ENCODE results near the gene NINL.
"Not testable (repeated sequence)": the region's sequence is repeated elsewhere in the genome, so short reads cannot be mapped to it uniquely, and the experiment has no call there.

Gene NINL

GRCh38 chr20:25584905-25585704, at the start of gene NINL:
NINL (minus strand) TSS chr20:25585531; CDS start chr20:25526587, 58,944 bp downstream.
- DNase-seq, result peak; percentile 79

GRCh38 chr20:25632940-25633790, 47.8 kb upstream of the NINL start:
- DNase-seq, result no peak

- DNase-seq, result not testable (repeated sequence)
Observed at GRCh38 chr20:25630615-25631014, 45.3 kb upstream of the NINL start.

GRCh38 chr20:25629816-25630499, 44.6 kb upstream of the NINL start:
- DNase-seq, result no peak

GRCh38 chr20:25626779-25627178, 41.4 kb upstream of the NINL start:
- no peak for DNase-seq

- no peak for DNase-seq
Observed at GRCh38 chr20:25624500-25624939, 39.2 kb upstream of the NINL start.

GRCh38 chr20:25623736-25624499, 38.6 kb upstream of the NINL start, which contains the start of gene NANP:
NANP (minus strand) TSS chr20:25624014; CDS start chr20:25623948, 66 bp downstream.
- DNase-seq, result peak; percentile 96

GRCh38 chr20:25623225-25623735, 37.9 kb upstream of the NINL start:
- peak; percentile 77 for DNase-seq

GRCh38 chr20:25622450-25623224, 37.3 kb upstream of the NINL start:
- no peak for DNase-seq

- DNase-seq, result no peak
Observed at GRCh38 chr20:25622049-25622448, 36.7 kb upstream of the NINL start.

GRCh38 chr20:25619514-25619913, 34.2 kb upstream of the NINL start:
- no peak for DNase-seq

GRCh38 chr20:25608774-25609173, 23.4 kb upstream of the NINL start:
- no peak for DNase-seq

- no peak for DNase-seq
Observed at GRCh38 chr20:25606094-25606695, 20.9 kb upstream of the NINL start.

GRCh38 chr20:25605148-25605547, 19.8 kb upstream of the NINL start:
- no peak for DNase-seq

GRCh38 chr20:25604611-25605010, 19.3 kb upstream of the NINL start:
- DNase-seq, result no peak

GRCh38 chr20:25602914-25603309, 17.6 kb upstream of the NINL start:
- DNase-seq, result not testable (repeated sequence)

GRCh38 chr20:25602191-25602913, 17.0 kb upstream of the NINL start:
- DNase-seq, result not testable (repeated sequence)

- no peak for DNase-seq
Observed at GRCh38 chr20:25601659-25602058, 16.3 kb upstream of the NINL start.

GRCh38 chr20:25600632-25601031, 15.3 kb upstream of the NINL start:
- no peak for DNase-seq
